HEK293 (cell line): ENCODE data around the gene EPHA6.

Experiments
- ATF2 ChIP-seq: fragments of 450-650 bp; formaldehyde crosslinking; IDR thresholded peaks from 2 replicates; pipeline ENCODE4 v1.5.1; 2016; ENCODE audit warnings: missing biosample characterization, missing genetic modification characterization, low read depth
- HOXA7 ChIP-seq: sonication (generic); formaldehyde crosslinking; IDR thresholded peaks from 2 replicates; pipeline ENCODE4 v1.8.1; 2022; ENCODE audit warnings: missing genetic modification reagents, borderline replicate concordance
- KLF7 ChIP-seq: fragments of 450-650 bp; formaldehyde crosslinking; IDR thresholded peaks from 2 replicates; pipeline ENCODE4 v1.5.1; 2016; ENCODE audit warnings: missing biosample characterization, missing genetic modification characterization, borderline replicate concordance
- PATZ1 ChIP-seq: fragments of 450-650 bp; formaldehyde crosslinking; IDR thresholded peaks from 2 replicates; pipeline ENCODE4 v1.5.1; 2016; ENCODE audit warnings: missing biosample characterization, missing genetic modification characterization
- SCRT2 ChIP-seq: fragments of 450-650 bp; formaldehyde crosslinking; IDR thresholded peaks from 2 replicates; pipeline ENCODE4 v1.5.1; 2016; ENCODE audit warnings: missing biosample characterization, missing genetic modification characterization
- SP3 ChIP-seq: fragments of 450-650 bp; formaldehyde crosslinking; IDR thresholded peaks from 2 replicates; pipeline ENCODE4 v1.5.1; 2016; ENCODE audit warnings: missing biosample characterization, missing genetic modification characterization
- ZBTB26 ChIP-seq: fragments of 450-650 bp; formaldehyde crosslinking; optimal IDR thresholded peaks from 2 replicates; pipeline ENCODE3; 2016; ENCODE audit warnings: missing biosample characterization, mild to moderate bottlenecking, missing genetic modification characterization
- ZBTB48 ChIP-seq: fragments of 450-650 bp; formaldehyde crosslinking; IDR thresholded peaks from 2 replicates; pipeline ENCODE4 v1.5.1; 2016; ENCODE audit warnings: missing biosample characterization, missing genetic modification characterization
- ZBTB7A ChIP-seq: fragments of 450-650 bp; formaldehyde crosslinking; IDR thresholded peaks from 2 replicates; pipeline ENCODE4 v1.5.1; 2016; ENCODE audit warnings: low read depth, missing biosample characterization, missing genetic modification characterization
- ZNF157 ChIP-seq: fragments of 450-650 bp; formaldehyde crosslinking; IDR thresholded peaks from 2 replicates; pipeline ENCODE4 v1.5.1; 2016; ENCODE audit warnings: missing biosample characterization, missing genetic modification characterization
- ZNF174 ChIP-seq: fragments of 450-650 bp; formaldehyde crosslinking; IDR thresholded peaks from 2 replicates; pipeline ENCODE4 v1.5.0; 2017; ENCODE audit warnings: missing biosample characterization, mild to moderate bottlenecking, missing genetic modification characterization
- ZNF175 ChIP-seq: fragments of 450-650 bp; formaldehyde crosslinking; IDR thresholded peaks from 2 replicates; pipeline ENCODE4 v1.5.1; 2016; ENCODE audit warnings: missing biosample characterization, missing genetic modification characterization
- ZNF2 ChIP-seq: fragments of 450-650 bp; formaldehyde crosslinking; IDR thresholded peaks from 2 replicates; pipeline ENCODE4 v1.5.1; 2016; ENCODE audit warnings: missing biosample characterization, missing genetic modification characterization
- ZNF266 ChIP-seq: fragments of 450-650 bp; formaldehyde crosslinking; IDR thresholded peaks from 2 replicates; pipeline ENCODE4 v1.5.1; 2016; ENCODE audit warnings: missing biosample characterization, missing genetic modification characterization, low read depth
- ZNF280C ChIP-seq: fragments of 450-650 bp; formaldehyde crosslinking; IDR thresholded peaks from 2 replicates; pipeline ENCODE4 v1.5.1; 2016; ENCODE audit warnings: missing biosample characterization, missing genetic modification characterization
- ZNF335 ChIP-seq: fragments of 450-650 bp; formaldehyde crosslinking; conservative IDR thresholded peaks from 2 replicates; pipeline ENCODE4 v1.5.1; 2016; ENCODE audit warnings: missing biosample characterization, missing genetic modification characterization
- ZNF37A ChIP-seq: fragments of 450-650 bp; IDR thresholded peaks from 2 replicates; pipeline ENCODE4 v1.5.1; 2018; ENCODE audit warnings: missing biosample characterization, missing genetic modification characterization
- ZNF48 ChIP-seq: fragments of 450-650 bp; formaldehyde crosslinking; IDR thresholded peaks from 2 replicates; pipeline ENCODE4 v1.5.1; 2016; ENCODE audit warnings: missing biosample characterization, missing genetic modification characterization
- ZNF548 ChIP-seq: fragments of 450-650 bp; formaldehyde crosslinking; IDR thresholded peaks from 2 replicates; pipeline ENCODE4 v1.5.1; 2016; ENCODE audit warnings: missing biosample characterization, missing genetic modification characterization
- ZNF580 ChIP-seq: fragments of 450-650 bp; formaldehyde crosslinking; IDR thresholded peaks from 2 replicates; pipeline ENCODE4 v1.5.1; 2016; ENCODE audit warnings: missing biosample characterization, missing genetic modification characterization
- ZNF585B ChIP-seq: fragments of 450-650 bp; formaldehyde crosslinking; IDR thresholded peaks from 2 replicates; pipeline ENCODE4 v1.5.1; 2016; ENCODE audit warnings: missing biosample characterization, missing genetic modification characterization
- ZNF660 ChIP-seq: fragments of 450-650 bp; IDR thresholded peaks from 2 replicates; pipeline ENCODE4 v1.5.1; 2018; ENCODE audit warnings: missing biosample characterization, mild to moderate bottlenecking, missing genetic modification characterization
- ZNF677 ChIP-seq: fragments of 450-650 bp; IDR thresholded peaks from 2 replicates; pipeline ENCODE4 v1.5.0; 2018; ENCODE audit warnings: missing biosample characterization, mild to moderate bottlenecking, missing genetic modification characterization, moderate library complexity
- ZNF707 ChIP-seq: fragments of 450-650 bp; formaldehyde crosslinking; IDR thresholded peaks from 2 replicates; pipeline ENCODE4 v1.5.1; 2016; ENCODE audit warnings: missing biosample characterization, missing genetic modification characterization
- ZSCAN30 ChIP-seq: fragments of 450-650 bp; IDR thresholded peaks from 2 replicates; pipeline ENCODE4 v1.5.1; 2018; ENCODE audit warnings: missing biosample characterization, mild to moderate bottlenecking, missing genetic modification characterization, moderate library complexity

The EPHA6 gene

GRCh38 chr3:97763586-97764406, 949.4 kb downstream of the EPHA6 start (continued):
- TF ChIP-seq ZNF580 (no peak), ZNF335 (tag by site-specific recombination) (0 out of 2 replicates have a peak, but pooled peaks have one; percentile 11), ZNF157 (tag by site-specific recombination) (no peak), HOXA7 (CRISPR knock-in tag) (no peak), ZNF280C (no peak), ZNF677 (tag by site-specific recombination) (no peak), ZNF2 (tag by site-specific recombination) (no peak; the same call in 1 of the 2 replicates), ZBTB48 (tag by site-specific recombination) (no peak), ZNF585B (tag by site-specific recombination) (0 out of 2 replicates have a peak, but pooled peaks have one; percentile 25), ZNF174 (tag by site-specific recombination) (no peak), SCRT2 (tag by site-specific recombination) (no peak), ZNF548 (tag by site-specific recombination) (no peak), ZSCAN30 (tag by site-specific recombination) (no peak), ZBTB26 (tag by site-specific recombination) (no peak), SP3 (no peak), ATF2 (no peak), ZNF660 (tag by site-specific recombination) (0 out of 2 replicates have a peak, but pooled peaks have one; percentile 28), ZNF37A (no peak), ZBTB7A (tag by site-specific recombination) (no peak), ZNF175 (tag by site-specific recombination) (no peak), PATZ1 (tag by site-specific recombination) (no peak), KLF7 (tag by site-specific recombination) (0 out of 2 replicates have a peak, but pooled peaks have one; percentile 25), ZNF48 (tag by site-specific recombination) (no peak), ZNF266 (tag by site-specific recombination) (no peak), ZNF707 (tag by site-specific recombination) (no peak)
